HG03354 (cell line): Measurements from ENCODE around the gene PRR13.
"Not testable (repeated sequence)": the region's sequence is repeated elsewhere in the genome, so short reads cannot be mapped to it uniquely, and the experiment has no call there.

Experiments
- ATAC-seq: cut with Tn5 transposase; IDR thresholded peaks from one replicate; pipeline ENCODE4 v1.9.1; 2021; ENCODE audit warnings: mild to moderate bottlenecking; ENCODE audit not compliant: unreplicated experiment, poor library complexity, severe bottlenecking

Gene PRR13

GRCh38 chr12:53466640-53467039, 25.1 kb downstream of the PRR13 start:
- ATAC-seq, result no peak

GRCh38 chr12:53467082-53467481, 25.5 kb downstream of the PRR13 start:
- no peak for ATAC-seq

GRCh38 chr12:53467880-53468279, 26.3 kb downstream of the PRR13 start:
- ATAC-seq, result no peak

DNA sequence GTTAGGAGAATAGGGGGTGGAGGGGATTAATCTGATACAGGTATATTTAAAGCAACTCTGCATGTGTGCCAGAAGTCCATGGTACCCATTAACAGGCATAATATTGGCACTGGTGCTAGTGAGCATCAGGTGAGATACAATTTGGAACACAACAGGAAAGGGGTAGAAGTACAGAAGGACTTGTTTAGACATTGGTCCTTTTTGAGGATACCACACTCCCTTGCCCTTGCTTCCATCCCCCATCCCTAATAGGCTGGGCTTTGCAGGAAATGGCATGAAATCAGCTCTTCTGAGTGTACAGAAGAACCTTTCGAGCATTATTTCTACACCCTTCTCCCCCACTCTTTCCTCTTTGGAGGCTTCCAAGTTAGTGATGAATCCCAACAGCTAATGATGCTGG, 26.7 kb downstream of the PRR13 start:
- ATAC-seq, result no peak

DNA sequence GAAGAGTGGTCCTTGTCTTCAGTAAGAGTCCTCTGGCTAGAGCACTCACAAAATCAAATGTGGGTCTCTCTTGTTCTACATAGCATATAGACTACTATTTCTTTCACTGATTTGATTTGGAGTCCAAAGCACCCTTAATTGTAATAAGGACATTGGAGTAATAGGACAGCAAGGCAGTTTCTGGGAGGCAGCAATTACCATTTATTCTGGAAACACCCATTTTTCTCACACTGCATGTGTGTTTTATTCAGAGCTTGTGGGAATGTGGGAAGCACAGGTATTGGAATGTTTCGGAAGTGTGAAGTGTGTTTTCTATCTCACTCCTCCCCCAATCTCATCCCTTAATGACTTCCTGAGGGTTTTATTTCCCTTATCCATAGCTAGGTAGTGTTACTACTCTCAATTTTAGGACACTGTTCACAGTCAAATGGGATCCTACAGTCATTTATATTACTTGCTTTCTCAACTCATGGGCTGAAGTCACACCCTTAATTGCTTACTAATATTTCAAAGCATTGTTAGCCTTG, 30.6 kb downstream of the PRR13 start:
- ATAC-seq, result no peak

DNA sequence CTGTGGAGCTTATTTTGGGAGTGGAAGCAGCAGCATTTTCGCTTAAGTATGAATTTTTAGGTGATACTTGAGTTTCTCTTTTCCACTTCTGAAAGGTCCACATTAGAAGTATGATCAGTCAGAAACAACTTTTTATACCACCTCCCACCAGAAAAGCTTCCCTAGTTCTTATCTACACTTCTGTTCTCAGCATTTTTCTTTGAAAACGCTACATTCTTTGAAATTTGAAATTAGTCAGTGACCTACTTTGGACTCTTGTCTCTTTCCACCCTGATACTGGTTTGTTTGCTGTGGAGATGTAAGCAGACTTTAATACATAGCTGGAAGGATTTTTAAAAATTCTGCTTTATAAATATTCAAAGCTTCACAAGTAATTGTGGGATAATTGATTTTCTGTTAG, 32.5 kb downstream of the PRR13 start:
- ATAC-seq, result no peak

GRCh38 chr12:53474819-53475218, 33.3 kb downstream of the PRR13 start:
- ATAC-seq, result no peak

GRCh38 chr12:53476769-53477209, 35.3 kb downstream of the PRR13 start:
- ATAC-seq, result no peak

DNA sequence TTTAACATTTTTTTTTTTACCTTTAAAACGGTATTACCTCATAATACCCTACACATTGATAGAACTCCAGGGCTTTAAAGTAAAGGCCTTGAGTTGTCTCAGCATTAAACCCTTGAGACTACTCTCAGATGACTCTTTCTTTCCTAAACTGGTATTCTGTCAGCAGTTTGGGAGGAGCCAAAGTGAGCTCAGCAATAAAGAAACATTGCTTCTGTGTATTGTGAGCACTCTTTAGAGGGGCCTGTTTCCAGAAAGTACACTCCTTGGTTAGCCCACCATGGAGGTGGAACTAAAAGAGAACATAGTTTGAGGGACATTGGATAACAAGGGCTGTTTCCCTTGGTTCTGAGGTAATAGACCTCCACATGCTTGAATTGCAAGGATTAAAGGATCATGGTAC, 37.3 kb downstream of the PRR13 start:
- no peak for ATAC-seq

- no peak for ATAC-seq
Measured at GRCh38 chr12:53479331-53479730, 37.8 kb downstream of the PRR13 start.

GRCh38 chr12:53480491-53481442, 39.2 kb downstream of the PRR13 start:
- ATAC-seq, result no peak

GRCh38 chr12:53481458-53481857, 39.9 kb downstream of the PRR13 start:
- ATAC-seq, result not testable (repeated sequence)

DNA sequence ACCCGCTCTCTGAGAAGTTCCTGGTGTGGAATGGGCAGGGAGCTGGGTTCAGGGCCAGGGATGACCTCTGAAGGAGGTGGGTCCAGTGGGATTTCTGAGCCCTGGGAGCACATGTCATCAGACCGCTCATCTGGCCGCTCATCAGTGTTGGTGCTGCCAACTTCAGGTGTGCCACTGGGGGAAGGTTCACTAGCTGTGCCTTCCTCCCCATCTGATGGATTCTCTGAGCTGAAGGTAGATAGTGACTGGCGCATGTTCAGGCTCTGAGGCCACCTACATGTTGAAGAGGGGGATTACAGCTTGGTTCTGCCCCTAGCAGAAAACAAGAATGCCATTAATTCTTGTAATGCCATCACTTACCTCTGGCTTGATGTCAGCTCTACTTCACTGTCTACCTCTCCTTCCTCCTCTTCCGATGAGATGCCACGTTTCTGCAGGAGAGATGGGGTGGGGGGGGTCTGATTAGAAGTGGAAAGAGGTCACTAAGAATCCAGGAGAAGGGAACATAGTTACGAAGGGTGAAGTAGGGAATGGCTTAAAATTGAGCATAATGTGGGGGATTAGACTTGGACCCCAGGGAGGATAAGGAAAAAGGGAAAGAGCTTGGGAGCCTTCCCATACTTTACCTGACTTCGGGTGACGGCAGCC, 40.5 kb downstream of the PRR13 start:
- ATAC-seq, result no peak

DNA sequence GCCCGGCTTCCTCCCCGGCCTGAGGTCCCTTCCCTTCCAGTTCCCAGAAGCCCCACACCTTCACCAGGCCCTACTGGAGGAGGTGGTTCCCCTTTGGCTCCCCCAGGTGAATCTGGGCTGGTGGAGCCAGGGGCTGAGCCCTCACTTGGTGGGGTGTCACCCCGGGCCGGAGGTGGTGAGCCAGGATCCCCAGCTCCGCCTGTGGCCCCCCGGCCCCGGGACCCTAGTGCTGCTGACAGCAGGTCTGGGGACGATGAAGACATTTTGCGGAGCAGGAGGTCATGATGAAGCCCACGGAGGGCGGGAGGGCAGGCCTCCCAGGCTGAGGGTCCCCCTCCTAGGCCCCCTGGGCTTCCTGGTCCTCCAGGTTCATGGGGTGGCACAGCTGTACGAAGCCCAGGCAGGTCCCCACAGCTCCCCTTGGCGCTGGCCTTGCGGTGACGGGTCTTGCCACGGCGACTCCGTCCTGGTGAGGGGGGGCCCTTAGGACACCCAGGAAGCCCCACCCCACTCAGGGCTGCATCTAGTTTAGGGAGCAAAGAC, 41.2 kb downstream of the PRR13 start:
- ATAC-seq, result no peak

- ATAC-seq, result no peak
Measured at GRCh38 chr12:53483225-53483978, 41.9 kb downstream of the PRR13 start.

GRCh38 chr12:53483979-53484377, 42.4 kb downstream of the PRR13 start:
- no peak for ATAC-seq

GRCh38 chr12:53484686-53485575, 43.4 kb downstream of the PRR13 start:
- ATAC-seq, result no peak

- ATAC-seq, result no peak
Measured at GRCh38 chr12:53485955-53486735, 44.6 kb downstream of the PRR13 start.
